ENCODE data around the gene OSBP2. TPM values are rescaled to one million over a fixed set of nuclear protein-coding genes. Genes with fewer than 3 reads are reported as not detected.

OSBP2 gene
- total and polyA plus RNA-seq, 10 of the 15 experiments (the other 5 are each of a cell fraction or from before 2014, with no cell fraction given), result 0.11 to 7.7 (median 3.6) TPM

DNA sequence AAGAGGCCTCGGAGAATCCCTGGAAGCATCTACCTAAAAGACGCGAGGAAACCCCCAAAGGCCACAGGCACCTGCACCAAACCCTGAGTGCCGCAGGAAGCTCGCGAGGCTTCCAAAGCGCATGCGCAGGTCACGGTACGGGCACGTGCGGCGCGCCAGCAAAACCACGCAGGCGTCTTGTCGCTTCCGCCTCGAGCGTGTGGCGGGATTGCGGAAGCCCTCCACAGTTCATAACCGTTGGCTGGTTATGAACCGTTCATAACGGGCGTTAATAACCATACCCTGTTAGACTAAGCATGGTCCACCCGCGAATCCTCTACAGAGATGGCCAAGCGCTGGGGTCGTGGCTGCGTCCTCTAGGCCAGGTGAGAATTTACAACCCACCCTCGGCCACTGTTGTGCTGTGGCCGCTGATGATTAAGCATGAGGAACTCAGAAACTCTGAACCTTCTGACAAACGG, 227.5 kb downstream of the OSBP2 start (continued):
- TF ChIP-seq, protein P1, sequence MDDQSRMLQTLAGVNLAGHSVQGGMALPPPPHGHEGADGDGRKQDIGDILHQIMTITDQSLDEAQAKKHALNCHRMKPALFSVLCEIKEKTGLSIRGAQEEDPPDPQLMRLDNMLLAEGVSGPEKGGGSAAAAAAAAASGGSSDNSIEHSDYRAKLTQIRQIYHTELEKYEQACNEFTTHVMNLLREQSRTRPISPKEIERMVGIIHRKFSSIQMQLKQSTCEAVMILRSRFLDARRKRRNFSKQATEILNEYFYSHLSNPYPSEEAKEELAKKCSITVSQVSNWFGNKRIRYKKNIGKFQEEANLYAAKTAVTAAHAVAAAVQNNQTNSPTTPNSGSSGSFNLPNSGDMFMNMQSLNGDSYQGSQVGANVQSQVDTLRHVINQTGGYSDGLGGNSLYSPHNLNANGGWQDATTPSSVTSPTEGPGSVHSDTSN (IDR thresholded peaks at IDR 0.05; ENCODE audit: insufficient replicate concordance, low read depth, low read length), result no peak
- TF ChIP-seq POU2F2 (IDR thresholded peaks at IDR 0.05; ENCODE audit: borderline replicate concordance, low read depth, low read length) (peak; percentile 77; the same call in 2 of the 3 replicates), ETV6 (conservative IDR thresholded peaks at IDR 0.05 in 1 of 2, IDR thresholded peaks at IDR 0.05 in 1 of 2; ENCODE audit: borderline replicate concordance in 1 of 2, low read depth in 1 of 2) (no peak), HCFC1 (IDR thresholded peaks at IDR 0.05; ENCODE audit: low read length) (peak; percentile 51), HDAC6 (IDR thresholded peaks at IDR 0.05; ENCODE audit: unreplicated experiment) (no peak), LARP7 (IDR thresholded peaks at IDR 0.05) (no peak; the same call in 1 of the 2 replicates), SMARCA5 (IDR thresholded peaks at IDR 0.05) (0 out of 2 replicates have a peak, but pooled peaks have one; percentile 42), RFX5 (IDR thresholded peaks at IDR 0.05; ENCODE audit: low read depth, low read length) (no peak), RAD21 (IDR thresholded peaks at IDR 0.05; ENCODE audit: insufficient read depth, low read depth, low read length) (no peak), RUNX3 (IDR thresholded peaks at IDR 0.05; ENCODE audit: low read length) (peak; percentile 68; the same call in 1 of the 2 replicates), ZSCAN29 (IDR thresholded peaks at IDR 0.05) (no peak), MXI1 (IDR thresholded peaks at IDR 0.05; ENCODE audit: low read depth, low read length) (no peak), SMAD5 (IDR thresholded peaks at IDR 0.05; ENCODE audit: low read depth) (no peak; the same call in 1 of the 2 replicates), SMC3 (IDR thresholded peaks at IDR 0.05; ENCODE audit: borderline replicate concordance, low read length) (no peak), CBX5 (IDR thresholded peaks at IDR 0.05; ENCODE audit: low read depth) (no peak), MEF2A (IDR thresholded peaks at IDR 0.05; ENCODE audit: insufficient read depth, low read depth, low read length) (no peak)
- TF ChIP-seq, protein P2, sequence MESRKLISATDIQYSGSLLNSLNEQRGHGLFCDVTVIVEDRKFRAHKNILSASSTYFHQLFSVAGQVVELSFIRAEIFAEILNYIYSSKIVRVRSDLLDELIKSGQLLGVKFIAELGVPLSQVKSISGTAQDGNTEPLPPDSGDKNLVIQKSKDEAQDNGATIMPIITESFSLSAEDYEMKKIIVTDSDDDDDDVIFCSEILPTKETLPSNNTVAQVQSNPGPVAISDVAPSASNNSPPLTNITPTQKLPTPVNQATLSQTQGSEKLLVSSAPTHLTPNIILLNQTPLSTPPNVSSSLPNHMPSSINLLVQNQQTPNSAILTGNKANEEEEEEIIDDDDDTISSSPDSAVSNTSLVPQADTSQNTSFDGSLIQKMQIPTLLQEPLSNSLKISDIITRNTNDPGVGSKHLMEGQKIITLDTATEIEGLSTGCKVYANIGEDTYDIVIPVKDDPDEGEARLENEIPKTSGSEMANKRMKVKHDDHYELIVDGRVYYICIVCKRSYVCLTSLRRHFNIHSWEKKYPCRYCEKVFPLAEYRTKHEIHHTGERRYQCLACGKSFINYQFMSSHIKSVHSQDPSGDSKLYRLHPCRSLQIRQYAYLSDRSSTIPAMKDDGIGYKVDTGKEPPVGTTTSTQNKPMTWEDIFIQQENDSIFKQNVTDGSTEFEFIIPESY (IDR thresholded peaks at IDR 0.05), result peak; percentile 84
- TF ChIP-seq, protein P3, sequence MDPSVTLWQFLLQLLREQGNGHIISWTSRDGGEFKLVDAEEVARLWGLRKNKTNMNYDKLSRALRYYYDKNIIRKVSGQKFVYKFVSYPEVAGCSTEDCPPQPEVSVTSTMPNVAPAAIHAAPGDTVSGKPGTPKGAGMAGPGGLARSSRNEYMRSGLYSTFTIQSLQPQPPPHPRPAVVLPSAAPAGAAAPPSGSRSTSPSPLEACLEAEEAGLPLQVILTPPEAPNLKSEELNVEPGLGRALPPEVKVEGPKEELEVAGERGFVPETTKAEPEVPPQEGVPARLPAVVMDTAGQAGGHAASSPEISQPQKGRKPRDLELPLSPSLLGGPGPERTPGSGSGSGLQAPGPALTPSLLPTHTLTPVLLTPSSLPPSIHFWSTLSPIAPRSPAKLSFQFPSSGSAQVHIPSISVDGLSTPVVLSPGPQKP (IDR thresholded peaks at IDR 0.05; ENCODE audit: low read depth, low read length), result no peak
- TF ChIP-seq, protein P4, sequence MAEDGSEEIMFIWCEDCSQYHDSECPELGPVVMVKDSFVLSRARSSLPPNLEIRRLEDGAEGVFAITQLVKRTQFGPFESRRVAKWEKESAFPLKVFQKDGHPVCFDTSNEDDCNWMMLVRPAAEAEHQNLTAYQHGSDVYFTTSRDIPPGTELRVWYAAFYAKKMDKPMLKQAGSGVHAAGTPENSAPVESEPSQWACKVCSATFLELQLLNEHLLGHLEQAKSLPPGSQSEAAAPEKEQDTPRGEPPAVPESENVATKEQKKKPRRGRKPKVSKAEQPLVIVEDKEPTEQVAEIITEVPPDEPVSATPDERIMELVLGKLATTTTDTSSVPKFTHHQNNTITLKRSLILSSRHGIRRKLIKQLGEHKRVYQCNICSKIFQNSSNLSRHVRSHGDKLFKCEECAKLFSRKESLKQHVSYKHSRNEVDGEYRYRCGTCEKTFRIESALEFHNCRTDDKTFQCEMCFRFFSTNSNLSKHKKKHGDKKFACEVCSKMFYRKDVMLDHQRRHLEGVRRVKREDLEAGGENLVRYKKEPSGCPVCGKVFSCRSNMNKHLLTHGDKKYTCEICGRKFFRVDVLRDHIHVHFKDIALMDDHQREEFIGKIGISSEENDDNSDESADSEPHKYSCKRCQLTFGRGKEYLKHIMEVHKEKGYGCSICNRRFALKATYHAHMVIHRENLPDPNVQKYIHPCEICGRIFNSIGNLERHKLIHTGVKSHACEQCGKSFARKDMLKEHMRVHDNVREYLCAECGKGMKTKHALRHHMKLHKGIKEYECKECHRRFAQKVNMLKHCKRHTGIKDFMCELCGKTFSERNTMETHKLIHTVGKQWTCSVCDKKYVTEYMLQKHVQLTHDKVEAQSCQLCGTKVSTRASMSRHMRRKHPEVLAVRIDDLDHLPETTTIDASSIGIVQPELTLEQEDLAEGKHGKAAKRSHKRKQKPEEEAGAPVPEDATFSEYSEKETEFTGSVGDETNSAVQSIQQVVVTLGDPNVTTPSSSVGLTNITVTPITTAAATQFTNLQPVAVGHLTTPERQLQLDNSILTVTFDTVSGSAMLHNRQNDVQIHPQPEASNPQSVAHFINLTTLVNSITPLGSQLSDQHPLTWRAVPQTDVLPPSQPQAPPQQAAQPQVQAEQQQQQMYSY (CRISPR knock-in tag; IDR thresholded peaks at IDR 0.05), result no peak
- TF ChIP-seq, protein P5, sequence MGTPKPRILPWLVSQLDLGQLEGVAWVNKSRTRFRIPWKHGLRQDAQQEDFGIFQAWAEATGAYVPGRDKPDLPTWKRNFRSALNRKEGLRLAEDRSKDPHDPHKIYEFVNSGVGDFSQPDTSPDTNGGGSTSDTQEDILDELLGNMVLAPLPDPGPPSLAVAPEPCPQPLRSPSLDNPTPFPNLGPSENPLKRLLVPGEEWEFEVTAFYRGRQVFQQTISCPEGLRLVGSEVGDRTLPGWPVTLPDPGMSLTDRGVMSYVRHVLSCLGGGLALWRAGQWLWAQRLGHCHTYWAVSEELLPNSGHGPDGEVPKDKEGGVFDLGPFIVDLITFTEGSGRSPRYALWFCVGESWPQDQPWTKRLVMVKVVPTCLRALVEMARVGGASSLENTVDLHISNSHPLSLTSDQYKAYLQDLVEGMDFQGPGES (IDR thresholded peaks at IDR 0.05), result no peak
